Testis (tissue), 2 donors: ENCODE measurements around the gene GGACT.

ENCODE experiments used
- CTCF ChIP-seq, 3 experiments: fragments of 450-650 bp in 2 of 3; fragments of 200-600 bp in 1 of 3; sonication (generic) in 1 of 3; IDR thresholded peaks; one replicate each; pipeline ENCODE4 v1.5.1; 2016 to 2019; ENCODE audit warnings: antibody characterized with exemption in 3 of 3, mild to moderate bottlenecking in 2 of 3, moderate library complexity in 1 of 3
- POLR2A ChIP-seq: fragments of 450-650 bp; IDR thresholded peaks from one replicate; pipeline ENCODE4 v1.6.1; 2017; ENCODE audit warnings: antibody characterized with exemption, mild to moderate bottlenecking, moderate library complexity

- TF ChIP-seq CTCF (IDR thresholded peaks at IDR 0.05), result no peak
- no peak for TF ChIP-seq POLR2A
Observed at GRCh38 chr13:100495455-100495854, 93.1 kb downstream of the GGACT start.
